Stomach (tissue), 4 donors: ENCODE results near the gene OSTF1.

Experiments used
- EP300 ChIP-seq: sonication (generic); formaldehyde crosslinking; IDR thresholded peaks from one replicate; pipeline ENCODE4 v1.6.1; 2017; ENCODE audit warnings: antibody characterized with exemption
- POLR2A ChIP-seq, 4 donors: fragments of 450-650 bp; IDR thresholded peaks; one replicate each; pipeline ENCODE4 v1.6.1; 2016; ENCODE audit warnings: antibody characterized with exemption in 4 of 4, control low read depth in 2 of 4, mild to moderate bottlenecking in 1 of 4, moderate library complexity in 1 of 4
- TF ChIP-seq, protein P1 (sequence below), 7 experiments: fragments of 450-650 bp in 4 of 7; fragments of 200-600 bp in 3 of 7; sonication (generic) in 3 of 7; IDR thresholded peaks; one replicate each; pipeline ENCODE4 v1.5.1; 2016 to 2019; ENCODE audit warnings: antibody characterized with exemption in 7 of 7, control low read depth in 2 of 7, mild to moderate bottlenecking in 1 of 7

GRCh38 chr9:75053869-75054268, 34.4 kb upstream of the OSTF1 start:
- TF ChIP-seq, protein P1, sequence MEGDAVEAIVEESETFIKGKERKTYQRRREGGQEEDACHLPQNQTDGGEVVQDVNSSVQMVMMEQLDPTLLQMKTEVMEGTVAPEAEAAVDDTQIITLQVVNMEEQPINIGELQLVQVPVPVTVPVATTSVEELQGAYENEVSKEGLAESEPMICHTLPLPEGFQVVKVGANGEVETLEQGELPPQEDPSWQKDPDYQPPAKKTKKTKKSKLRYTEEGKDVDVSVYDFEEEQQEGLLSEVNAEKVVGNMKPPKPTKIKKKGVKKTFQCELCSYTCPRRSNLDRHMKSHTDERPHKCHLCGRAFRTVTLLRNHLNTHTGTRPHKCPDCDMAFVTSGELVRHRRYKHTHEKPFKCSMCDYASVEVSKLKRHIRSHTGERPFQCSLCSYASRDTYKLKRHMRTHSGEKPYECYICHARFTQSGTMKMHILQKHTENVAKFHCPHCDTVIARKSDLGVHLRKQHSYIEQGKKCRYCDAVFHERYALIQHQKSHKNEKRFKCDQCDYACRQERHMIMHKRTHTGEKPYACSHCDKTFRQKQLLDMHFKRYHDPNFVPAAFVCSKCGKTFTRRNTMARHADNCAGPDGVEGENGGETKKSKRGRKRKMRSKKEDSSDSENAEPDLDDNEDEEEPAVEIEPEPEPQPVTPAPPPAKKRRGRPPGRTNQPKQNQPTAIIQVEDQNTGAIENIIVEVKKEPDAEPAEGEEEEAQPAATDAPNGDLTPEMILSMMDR (IDR thresholded peaks at IDR 0.05), result no peak
- TF ChIP-seq POLR2A (IDR thresholded peaks at IDR 0.05) (no peak), EP300 (no peak)
